NCI-H226 (cell line): Measurements from ENCODE around the gene CAST.
"Not testable (repeated sequence)": the region's sequence is repeated elsewhere in the genome, so short reads cannot be mapped to it uniquely, and the experiment has no call there.

Source experiments
- DNase-seq: peaks from one replicate; pipeline ENCODE4 v3.0.0-alpha.2; 2015

The CAST gene, protein sequence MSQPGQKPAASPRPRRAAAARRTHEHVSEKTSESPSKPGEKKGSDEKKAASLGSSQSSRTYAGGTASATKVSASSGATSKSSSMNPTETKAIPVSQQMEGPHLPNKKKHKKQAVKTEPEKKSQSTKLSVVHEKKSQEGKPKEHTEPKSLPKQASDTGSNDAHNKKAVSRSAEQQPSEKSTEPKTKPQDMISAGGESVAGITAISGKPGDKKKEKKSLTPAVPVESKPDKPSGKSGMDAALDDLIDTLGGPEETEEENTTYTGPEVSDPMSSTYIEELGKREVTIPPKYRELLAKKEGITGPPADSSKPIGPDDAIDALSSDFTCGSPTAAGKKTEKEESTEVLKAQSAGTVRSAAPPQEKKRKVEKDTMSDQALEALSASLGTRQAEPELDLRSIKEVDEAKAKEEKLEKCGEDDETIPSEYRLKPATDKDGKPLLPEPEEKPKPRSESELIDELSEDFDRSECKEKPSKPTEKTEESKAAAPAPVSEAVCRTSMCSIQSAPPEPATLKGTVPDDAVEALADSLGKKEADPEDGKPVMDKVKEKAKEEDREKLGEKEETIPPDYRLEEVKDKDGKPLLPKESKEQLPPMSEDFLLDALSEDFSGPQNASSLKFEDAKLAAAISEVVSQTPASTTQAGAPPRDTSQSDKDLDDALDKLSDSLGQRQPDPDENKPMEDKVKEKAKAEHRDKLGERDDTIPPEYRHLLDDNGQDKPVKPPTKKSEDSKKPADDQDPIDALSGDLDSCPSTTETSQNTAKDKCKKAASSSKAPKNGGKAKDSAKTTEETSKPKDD

DNA sequence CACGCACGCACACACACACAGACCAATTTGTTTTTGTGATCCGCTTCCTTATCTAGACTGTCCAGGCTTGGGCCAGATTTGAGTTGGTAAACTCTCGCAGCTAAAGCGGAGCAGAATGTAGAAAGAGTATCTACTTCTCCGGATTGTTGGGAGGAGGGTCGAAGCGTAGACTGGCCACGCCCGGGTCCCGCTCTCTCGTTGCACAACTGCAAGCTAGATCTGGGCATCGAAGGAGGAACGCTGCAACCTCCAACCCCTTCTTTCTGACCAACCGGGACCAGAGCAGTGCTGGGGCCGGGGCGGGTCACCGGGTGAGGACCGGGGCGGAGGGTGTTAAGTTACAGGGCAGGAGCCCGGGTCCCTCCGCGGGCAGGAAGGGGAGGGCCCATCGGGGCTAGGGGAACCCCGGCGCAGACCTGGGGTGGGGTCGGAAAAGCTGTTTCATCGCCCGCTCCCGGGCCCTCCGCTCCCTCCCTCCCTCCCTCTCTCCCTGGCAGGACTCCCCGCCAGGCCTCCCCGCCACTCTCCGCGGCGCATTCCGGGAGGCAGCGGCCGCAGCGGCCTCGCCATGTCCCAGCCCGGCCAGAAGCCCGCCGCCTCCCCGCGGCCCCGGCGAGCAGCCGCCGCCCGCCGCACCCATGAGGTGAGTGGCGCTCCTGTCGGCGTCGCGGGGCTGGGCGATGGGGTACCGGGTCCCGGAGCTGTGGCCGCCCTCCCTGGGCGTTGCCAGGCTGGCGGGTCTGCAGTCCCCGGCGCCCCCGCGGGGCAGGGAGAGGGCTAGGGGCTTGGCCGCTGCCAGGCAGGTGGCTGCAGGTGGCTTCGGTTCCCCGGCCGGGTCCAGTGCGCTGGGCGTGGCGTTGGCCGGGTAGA is at the start of gene CAST:
CAST (plus strand) TSS at position 522 of the 870 bp plus-strand sequence; CDS start at position 569, 47 bp downstream.
- DNase-seq, result peak; percentile 95

- DNase-seq, result peak; percentile 87
Measured at GRCh38 chr5:96614110-96614691, 48.0 kb upstream of the CAST start.

GRCh38 chr5:96615223-96615622 is 47.0 kb upstream of the CAST start:
- DNase-seq, result no peak

GRCh38 chr5:96616801-96617200 is 45.4 kb upstream of the CAST start:
- no peak for DNase-seq

DNA sequence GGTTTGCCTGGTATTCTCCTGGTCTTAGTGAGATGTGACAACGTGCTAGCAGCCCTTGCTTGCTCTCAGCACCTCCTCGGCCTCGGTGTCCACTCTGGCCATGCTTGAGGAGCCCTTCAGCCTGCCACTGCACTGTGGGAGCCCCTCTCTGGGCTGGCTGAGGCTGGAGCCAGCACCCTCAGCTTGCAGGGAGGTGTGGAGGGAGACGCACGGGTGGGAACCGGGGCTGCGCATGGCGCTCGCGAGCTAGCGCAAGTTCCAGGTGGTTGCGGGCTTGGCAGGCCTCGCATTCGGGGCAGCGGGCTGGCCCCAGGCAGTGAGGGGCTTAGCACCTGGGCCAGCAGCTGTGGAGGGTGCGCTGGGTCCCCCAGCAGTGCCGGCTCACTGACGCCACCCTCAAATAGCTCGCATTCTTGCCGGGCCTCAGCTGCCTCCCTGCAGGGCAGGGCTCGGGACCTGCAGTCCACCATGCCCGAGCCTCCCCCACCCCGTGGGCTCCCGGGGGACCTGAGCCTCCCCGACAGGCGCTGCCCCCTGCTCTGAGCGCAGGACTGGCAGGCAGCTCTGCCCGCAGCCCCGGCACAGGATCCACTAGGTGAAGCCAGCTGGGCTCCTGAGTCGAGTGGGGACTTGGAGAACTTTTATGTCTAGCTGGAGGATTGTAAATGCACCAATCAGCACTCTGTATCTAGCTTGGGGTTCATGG is 43.7 kb upstream of the CAST start:
- DNase-seq, result not testable (repeated sequence)

GRCh38 chr5:96619946-96620345 is 42.2 kb upstream of the CAST start:
- no peak for DNase-seq

GRCh38 chr5:96624596-96624995 is 37.6 kb upstream of the CAST start:
- DNase-seq, result no peak

DNA sequence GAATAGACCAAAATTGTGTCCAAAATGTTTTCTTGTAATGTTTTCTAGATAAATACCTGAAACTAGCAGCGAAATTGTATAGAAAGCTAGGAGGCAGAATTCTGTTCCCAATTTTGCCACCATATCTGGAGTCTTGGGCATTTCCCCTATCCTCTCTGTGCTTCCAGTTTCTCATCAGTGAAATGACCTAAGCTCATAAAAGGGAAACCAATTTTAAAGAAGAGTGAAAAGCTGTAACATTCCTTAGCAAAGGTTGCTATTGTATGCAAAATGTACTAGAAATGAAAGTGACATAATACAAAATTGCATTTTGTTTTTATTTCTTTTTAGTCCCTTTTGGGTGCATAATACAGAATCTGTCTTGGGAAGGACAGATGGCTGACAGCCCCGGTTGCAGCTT is 36.8 kb upstream of the CAST start:
- DNase-seq, result no peak

DNA sequence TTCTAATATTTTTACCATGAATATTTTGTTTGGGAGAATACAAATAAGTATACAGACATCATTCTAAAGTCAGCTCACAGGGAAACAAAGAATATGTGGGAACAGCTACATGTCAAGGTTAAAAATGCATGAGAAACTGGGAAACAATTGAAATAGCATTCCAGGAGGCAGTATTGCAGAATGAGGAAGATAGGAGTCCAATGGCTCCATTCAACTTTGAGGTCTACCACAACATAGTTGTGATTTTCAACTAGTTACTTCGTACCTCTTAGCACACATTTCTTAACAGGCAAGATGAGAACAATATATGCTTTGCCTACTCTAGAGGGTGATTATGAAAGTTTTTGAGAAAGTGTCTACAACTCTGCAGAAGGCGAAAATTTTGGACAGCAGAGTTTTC is 35.2 kb upstream of the CAST start:
- peak; percentile 84 for DNase-seq

GRCh38 chr5:96627792-96628398 is 34.3 kb upstream of the CAST start:
- DNase-seq, result no peak

DNA sequence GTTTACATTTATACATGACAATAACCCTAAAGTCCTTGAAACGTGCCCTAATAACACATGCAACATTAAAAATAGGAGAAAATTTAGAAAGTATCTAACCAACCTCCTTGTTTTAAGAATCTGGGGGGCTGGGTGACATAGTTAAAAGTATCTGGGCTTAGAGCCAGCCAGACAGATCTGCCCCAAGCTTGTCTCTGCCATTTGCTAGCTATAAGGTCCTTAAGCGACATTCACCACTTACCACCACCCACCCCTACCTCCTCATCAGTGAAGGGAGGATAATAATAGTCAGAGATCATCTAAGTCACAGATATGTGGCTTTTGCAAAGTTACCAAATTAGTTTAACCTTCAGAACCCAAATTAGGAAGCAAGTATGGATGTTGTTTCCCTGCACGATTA is 33.8 kb upstream of the CAST start:
- DNase-seq, result no peak

GRCh38 chr5:96629774-96630173 is 32.4 kb upstream of the CAST start:
- peak; percentile 78 for DNase-seq

- DNase-seq, result no peak
Measured at GRCh38 chr5:96633820-96634219, 28.4 kb upstream of the CAST start.

GRCh38 chr5:96634881-96635280 is 27.3 kb upstream of the CAST start:
- DNase-seq, result no peak

GRCh38 chr5:96636046-96636445 is 26.1 kb upstream of the CAST start:
- DNase-seq, result no peak

DNA sequence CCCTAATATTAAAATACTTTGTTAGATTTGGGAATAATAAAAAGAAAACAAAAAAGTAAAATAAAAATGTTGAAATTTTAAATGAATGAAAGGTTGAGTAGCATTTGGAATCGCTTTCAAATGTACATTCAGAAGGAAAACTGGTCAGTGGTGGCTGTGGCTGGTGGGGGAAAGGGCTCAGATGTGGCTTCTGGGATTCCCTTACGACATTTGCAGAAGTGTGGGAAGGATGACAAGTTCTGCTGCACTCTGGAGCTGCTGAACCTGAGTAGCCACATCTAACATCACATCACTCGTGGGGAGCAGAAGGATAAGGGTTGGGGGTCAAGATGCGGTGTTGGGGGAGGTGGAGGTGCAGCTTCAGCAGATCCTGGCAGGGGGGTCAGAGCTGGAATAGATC is 25.6 kb upstream of the CAST start:
- DNase-seq, result no peak

GRCh38 chr5:96637196-96637595 is 25.0 kb upstream of the CAST start:
- DNase-seq, result no peak

- DNase-seq, result no peak
Measured at GRCh38 chr5:96638561-96638960, 23.6 kb upstream of the CAST start.

DNA sequence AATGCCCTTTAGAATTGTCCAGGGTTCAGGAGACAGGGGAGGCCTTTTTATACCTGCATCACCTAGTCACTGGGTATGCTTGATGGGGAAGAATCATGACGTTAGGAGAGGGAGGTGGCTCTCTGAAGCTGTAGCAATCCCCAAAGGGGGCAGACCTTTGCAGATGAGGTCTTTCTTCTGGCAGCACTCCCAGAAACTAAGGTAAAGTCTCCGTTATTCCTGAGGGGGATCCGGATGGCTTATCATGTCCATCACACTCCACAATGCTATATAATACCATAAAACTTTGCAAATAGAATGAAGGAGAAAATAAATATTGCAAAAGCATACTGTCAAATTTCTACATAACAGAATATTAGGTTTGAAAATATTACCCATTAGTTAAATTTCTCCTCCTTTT is 21.5 kb upstream of the CAST start:
- no peak for DNase-seq

GRCh38 chr5:96641368-96642280 is 20.6 kb upstream of the CAST start:
- no peak for DNase-seq

GRCh38 chr5:96642281-96642640 is 19.9 kb upstream of the CAST start:
- no peak for DNase-seq
